D721Med (cell line): ENCODE data around the gene SGCA.

Experiments
- DNase-seq: peaks from one replicate; pipeline ENCODE4 v3.0.0; 2011; ENCODE audit warnings: low spot score; ENCODE audit not compliant: insufficient read length
- FAIRE-seq: peaks from 2 replicates; lab custom pipeline; 2011; peaks lifted over from hg19 to GRCh38; lab: Jason Lieb, UNC
- CTCF ChIP-seq: IDR thresholded peaks from 2 replicates; pipeline ENCODE4 v1.5.1; 2012; ENCODE audit warnings: mild to moderate bottlenecking, control low read depth; ENCODE audit not compliant: insufficient read depth; ENCODE audit errors: missing control alignments

SGCA gene

GRCh38 chr17:50189550-50190292 lies 23.9 kb downstream of the SGCA start:
- DNase-seq (no peak), FAIRE-seq (no peak)
- no peak for TF ChIP-seq CTCF

DNA sequence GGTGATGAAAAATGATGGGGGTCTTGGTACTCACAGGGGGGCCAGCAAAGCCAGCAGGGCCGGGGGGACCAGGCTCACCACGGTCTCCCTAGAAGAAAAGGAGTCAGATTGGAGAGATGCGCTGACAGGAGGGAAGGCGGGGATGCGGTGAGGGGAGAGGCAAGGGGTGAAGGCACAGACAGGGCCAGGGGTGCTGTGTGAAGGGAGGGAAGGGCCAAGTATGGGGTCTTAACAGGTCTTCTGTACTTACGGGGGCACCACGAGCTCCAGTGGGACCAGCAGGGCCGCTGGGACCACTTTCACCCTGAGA lies 24.4 kb downstream of the SGCA start:
- DNase-seq (no peak), FAIRE-seq (no peak)
- TF ChIP-seq CTCF = no peak

- FAIRE-seq = no peak
- TF ChIP-seq CTCF = no peak
- no peak for DNase-seq
Measured at GRCh38 chr17:50190603-50191358, 25.0 kb downstream of the SGCA start.

DNA sequence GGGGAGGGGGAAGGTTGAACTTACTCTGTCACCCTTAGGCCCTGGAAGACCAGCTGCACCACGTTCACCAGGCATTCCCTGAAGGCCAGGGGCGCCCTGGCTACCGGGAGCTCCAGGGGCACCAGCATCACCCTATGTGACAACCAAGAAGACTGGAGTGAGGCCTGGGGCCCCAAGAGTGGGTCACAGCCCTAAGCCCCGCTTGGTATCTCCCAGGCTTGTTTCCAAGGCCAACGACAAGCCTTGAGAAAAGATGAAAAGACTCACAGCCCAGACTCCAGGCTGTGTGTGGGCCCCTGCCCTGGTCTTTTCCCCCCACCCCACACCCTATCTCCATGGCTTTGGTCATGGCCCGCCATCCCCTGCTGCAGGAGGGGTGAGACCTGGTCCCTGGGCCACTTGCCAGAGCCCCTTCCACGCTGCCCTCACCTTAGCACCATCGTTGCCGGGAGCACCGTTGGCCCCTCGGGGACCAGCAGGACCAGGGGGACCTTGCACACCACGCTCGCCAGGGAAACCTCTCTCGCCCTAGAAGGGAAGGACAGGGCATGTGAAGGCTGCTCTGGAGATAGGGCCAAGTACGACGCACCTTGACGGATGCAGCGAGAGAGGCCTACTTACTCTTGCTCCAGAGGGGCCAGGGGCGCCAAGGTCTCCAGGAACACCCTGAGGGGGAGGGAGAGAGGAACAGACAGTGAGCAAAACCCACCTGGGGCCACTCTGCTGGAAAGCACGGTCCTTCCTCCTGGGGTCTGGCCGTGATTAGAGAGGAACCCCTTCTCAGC lies 25.7 kb downstream of the SGCA start:
- DNase-seq (no peak), FAIRE-seq (no peak)
- no peak for TF ChIP-seq CTCF

DNA sequence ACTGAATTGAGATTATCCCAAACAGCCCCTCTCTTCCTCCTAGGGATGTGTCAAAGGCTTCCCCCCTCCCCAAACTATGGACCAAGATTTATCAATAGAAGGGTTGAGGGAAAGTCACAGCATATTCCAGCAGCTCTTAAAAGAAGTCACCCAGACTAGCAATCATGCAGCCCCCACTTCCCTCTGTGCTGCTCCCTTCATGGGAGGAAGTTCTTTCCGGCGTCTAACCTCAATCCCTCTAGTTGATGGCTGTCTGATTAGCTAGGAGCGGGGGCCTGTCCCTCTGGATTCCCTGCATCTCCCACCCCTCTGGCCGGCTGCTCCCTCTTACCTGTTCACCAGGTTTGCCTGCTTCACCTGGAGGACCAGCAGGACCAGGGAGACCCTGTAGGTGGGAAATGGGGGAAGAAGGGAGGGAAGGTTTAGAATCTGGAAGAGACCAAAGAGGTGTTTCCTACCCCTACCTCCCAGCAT lies 26.4 kb downstream of the SGCA start:
- DNase-seq = no peak
- no peak for FAIRE-seq
- no peak for TF ChIP-seq CTCF

DNA sequence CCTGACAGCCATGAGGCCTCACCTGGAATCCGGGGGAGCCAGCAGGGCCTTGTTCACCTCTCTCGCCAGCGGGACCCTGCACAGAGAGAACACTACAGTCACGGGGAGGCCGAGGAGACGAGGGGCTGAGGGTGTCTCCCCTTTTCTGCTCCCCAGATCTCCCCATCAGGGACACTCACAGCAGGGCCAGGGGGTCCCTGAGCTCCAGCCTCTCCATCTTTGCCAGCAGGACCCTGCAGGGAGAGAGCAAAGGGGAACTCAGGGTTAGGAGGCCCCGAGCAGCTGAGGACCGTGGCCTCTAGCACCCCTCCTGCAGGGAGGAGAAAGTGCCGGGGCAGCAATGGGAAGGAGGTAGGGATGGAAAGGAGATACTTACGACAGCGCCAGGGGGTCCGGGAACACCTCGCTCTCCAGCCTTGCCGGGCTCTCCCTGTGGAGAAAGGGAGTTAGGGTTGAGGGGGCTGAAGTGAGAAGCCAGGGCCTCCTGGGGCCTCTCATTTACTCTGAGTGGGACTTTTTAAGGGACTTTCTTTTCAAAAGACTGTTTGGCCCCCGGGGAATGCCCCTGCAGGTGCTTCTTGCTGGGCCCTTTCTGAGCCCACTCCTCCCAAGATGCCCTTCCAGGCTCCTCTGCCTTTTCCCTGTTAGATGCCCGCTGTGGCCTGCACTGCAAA lies 26.9 kb downstream of the SGCA start:
- no peak for FAIRE-seq
- TF ChIP-seq CTCF = no peak
- DNase-seq = no peak
